ENCODE results near the gene MXD3. TPM values are rescaled to one million over a fixed set of nuclear protein-coding genes. Genes with fewer than 3 reads are reported as not detected.

Gene MXD3
- total RNA-seq, 4 donors from 2014 or later, result 0.90 to 7.8 (median 3.5) TPM

DNA sequence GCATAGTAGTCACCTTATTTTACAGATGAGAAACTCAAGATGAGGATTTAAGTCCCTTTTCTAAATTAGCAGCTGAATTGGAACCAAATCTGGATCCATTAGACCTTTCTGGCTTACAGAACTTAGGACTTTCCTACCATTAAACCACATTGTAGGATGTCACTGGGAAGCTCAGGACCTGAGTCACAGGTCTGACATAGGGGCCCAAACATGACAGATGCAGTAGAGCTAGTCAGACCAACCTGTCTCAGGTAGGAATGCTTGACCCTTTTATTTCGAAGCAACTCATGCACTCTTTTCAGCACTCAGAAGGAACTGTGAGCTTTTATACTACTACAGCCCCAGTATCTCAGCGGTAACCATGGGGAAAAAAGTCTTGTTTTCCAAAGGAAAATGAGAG is 10.7 kb downstream of the MXD3 start:
- Histone ChIP-seq H3K36me3 (peaks cover 0 to 12% of the 10 kb centered on the region in 2 donors), H3K4me3 (no peak overlapping the region), H3K27ac (peak overlapping the region; percentile 83 to 95 (median 92)), H3K27me3 (no peaks in the 10 kb centered on the region), H3K9me3 (no peaks in the 10 kb centered on the region), H3K4me1 (peaks cover 41 to 42% of the 10 kb centered on the region in 2 donors)
- intact Hi-C loops (cut with DNase I; ENCODE audit: low total_unique reads), result loop anchor here (5.0 kb wide), 1 partner anchor 169 kb away; the partner anchor contains the start of gene NSD1
- ATAC-seq (no peak), DNase-seq (no peak)
- in situ Hi-C loops (cut with MboI; ENCODE audit: low sequenced_read_pairs in 4 of 4), result loop anchor here in 1 of 4 donors (10.0 kb wide), 1 partner anchor 176 kb away; no protein-coding TSS in a partner anchor
- TF ChIP-seq, protein P1, sequence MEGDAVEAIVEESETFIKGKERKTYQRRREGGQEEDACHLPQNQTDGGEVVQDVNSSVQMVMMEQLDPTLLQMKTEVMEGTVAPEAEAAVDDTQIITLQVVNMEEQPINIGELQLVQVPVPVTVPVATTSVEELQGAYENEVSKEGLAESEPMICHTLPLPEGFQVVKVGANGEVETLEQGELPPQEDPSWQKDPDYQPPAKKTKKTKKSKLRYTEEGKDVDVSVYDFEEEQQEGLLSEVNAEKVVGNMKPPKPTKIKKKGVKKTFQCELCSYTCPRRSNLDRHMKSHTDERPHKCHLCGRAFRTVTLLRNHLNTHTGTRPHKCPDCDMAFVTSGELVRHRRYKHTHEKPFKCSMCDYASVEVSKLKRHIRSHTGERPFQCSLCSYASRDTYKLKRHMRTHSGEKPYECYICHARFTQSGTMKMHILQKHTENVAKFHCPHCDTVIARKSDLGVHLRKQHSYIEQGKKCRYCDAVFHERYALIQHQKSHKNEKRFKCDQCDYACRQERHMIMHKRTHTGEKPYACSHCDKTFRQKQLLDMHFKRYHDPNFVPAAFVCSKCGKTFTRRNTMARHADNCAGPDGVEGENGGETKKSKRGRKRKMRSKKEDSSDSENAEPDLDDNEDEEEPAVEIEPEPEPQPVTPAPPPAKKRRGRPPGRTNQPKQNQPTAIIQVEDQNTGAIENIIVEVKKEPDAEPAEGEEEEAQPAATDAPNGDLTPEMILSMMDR (IDR thresholded peaks at IDR 0.05 in 4 of 5, conservative IDR thresholded peaks at IDR 0.05 in 1 of 5), result no peak
- no peak for TF ChIP-seq POLR2A (IDR thresholded peaks at IDR 0.05)

DNA sequence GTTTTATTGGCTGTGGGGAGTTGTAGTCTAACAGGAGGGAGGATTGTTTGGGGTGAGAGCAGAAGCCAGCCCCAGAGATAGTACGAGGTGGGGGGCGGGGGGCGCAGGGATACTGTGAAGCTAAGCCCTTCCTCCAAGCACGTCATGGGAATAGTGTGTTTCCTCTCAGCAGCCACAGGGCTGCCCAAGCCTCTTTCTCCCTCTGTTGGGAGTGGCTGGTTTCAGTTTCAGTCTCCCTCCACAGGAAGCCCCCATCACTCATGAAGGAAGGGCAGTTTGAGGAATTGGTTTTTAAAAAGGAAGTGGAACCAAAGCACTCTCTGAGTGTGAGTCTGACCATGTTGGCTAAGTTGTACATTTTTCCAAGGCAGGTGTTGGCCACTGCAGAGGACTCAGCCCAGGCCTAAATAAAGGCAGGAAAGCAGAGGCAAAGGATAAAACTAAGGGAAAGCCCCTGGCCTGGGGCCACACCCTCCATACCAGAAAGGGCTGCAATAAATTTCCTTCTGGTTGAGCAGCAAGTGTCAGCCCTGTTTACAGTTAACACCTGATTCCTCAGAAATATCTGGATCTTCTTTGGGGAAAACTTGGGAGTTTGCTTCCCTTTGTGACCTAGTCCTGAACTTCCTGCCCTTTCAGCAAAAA is 11.3 kb downstream of the MXD3 start:
- Histone ChIP-seq H3K4me1 (peaks cover 38 to 41% of the 10 kb centered on the region in 2 donors), H3K9me3 (no peaks in the 10 kb centered on the region), H3K4me3 (no peak overlapping the region), H3K27ac (peak overlapping the region; percentile 83 to 95 (median 92)), H3K36me3 (peaks cover 0 to 10% of the 10 kb centered on the region in 2 donors), H3K27me3 (no peaks in the 10 kb centered on the region)
- ATAC-seq (no peak), DNase-seq (no peak)
- in situ Hi-C loops (cut with MboI; ENCODE audit: low sequenced_read_pairs in 4 of 4), result loop anchor here in 1 of 4 donors (10.0 kb wide), 1 partner anchor 176 kb away; no protein-coding TSS in a partner anchor
- TF ChIP-seq, protein P1 (IDR thresholded peaks at IDR 0.05 in 4 of 5, conservative IDR thresholded peaks at IDR 0.05 in 1 of 5), result peak in 1 of 5 experiments; percentile 22
- no peak for TF ChIP-seq POLR2A (IDR thresholded peaks at IDR 0.05)
- intact Hi-C loops (cut with DNase I; ENCODE audit: low total_unique reads), result loop anchor here (5.0 kb wide), 1 partner anchor 168 kb away; the partner anchor contains the start of gene NSD1

DNA sequence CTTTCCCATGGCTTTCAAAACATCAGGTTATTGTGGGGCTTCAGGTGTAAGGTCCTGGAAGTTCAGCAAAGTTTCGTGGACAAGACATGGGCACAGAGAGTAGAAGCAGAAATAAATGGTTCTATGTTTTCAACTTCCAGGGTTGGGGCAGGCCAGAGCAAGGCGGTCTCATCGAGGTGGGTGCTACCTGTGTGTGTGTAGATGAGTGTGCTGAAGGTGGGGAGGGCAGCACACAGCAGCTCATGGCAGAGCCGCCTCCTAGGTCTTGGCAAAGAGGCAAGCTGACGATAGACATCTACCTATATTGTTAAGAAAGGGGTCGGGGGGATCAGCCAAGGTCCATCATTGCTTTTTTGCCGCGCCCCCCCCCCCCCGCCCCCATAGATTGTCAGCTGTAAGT is 12.0 kb downstream of the MXD3 start:
- no peak for ATAC-seq
- H3K27ac ChIP-seq, result peak overlapping the region; percentile 83 to 95 (median 92)
- TF ChIP-seq, protein P1 (IDR thresholded peaks at IDR 0.05 in 4 of 5, conservative IDR thresholded peaks at IDR 0.05 in 1 of 5), result no peak
- no peak for TF ChIP-seq POLR2A (IDR thresholded peaks at IDR 0.05)
- H3K4me3 ChIP-seq, result no peak overlapping the region
- in situ Hi-C loops (cut with MboI; ENCODE audit: low sequenced_read_pairs in 4 of 4), result loop anchor here in 1 of 4 donors (10.0 kb wide), 1 partner anchor 175 kb away; no protein-coding TSS in a partner anchor
- H3K27me3 ChIP-seq, result no peaks in the 10 kb centered on the region
- H3K9me3 ChIP-seq, result no peaks in the 10 kb centered on the region
- peaks cover 31 to 38% of the 10 kb centered on the region in 2 donors for H3K4me1 ChIP-seq
- no peak for DNase-seq
- H3K36me3 ChIP-seq, result peaks cover 3 to 14% of the 10 kb centered on the region in 2 donors
- intact Hi-C loops (cut with DNase I; ENCODE audit: low total_unique reads), result loop anchor here (5.0 kb wide), 1 partner anchor 167 kb away; the partner anchor contains the start of gene NSD1

DNA sequence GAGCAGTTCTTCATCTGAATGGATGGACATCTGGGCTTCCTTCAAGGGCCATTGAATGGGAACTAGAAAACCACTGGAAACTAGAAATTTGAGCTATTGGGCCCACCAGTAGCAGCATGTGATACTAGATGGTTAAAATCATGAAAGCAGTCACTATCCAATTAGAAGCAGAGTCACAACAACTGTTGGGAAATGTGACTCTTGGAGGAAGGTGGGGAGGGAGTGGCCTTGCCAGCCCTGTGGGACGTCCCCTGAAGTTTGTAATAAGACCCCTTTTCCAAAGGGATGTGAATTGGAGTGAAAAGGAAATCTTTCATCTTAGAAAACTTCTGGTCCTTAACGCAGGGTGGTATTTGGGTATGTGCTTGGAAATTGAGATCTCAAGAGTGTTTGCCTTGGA is 13.8 kb downstream of the MXD3 start:
- Histone ChIP-seq H3K27me3 (no peaks in the 10 kb centered on the region), H3K4me3 (no peak overlapping the region), H3K4me1 (peaks cover 24 to 32% of the 10 kb centered on the region in 2 donors), H3K36me3 (peaks cover 5 to 31% of the 10 kb centered on the region in 2 donors), H3K9me3 (no peaks in the 10 kb centered on the region), H3K27ac (peak overlapping the region in 1 of 4 donors; percentile 92)
- no peak for DNase-seq
- intact Hi-C loops (cut with DNase I; ENCODE audit: low total_unique reads) (no loop called here), in situ Hi-C loops (cut with MboI; ENCODE audit: low sequenced_read_pairs in 4 of 4) (no loop called here)
- TF ChIP-seq POLR2A (IDR thresholded peaks at IDR 0.05), result no peak
- TF ChIP-seq, protein P1 (IDR thresholded peaks at IDR 0.05 in 4 of 5, conservative IDR thresholded peaks at IDR 0.05 in 1 of 5), result no peak
- no peak for ATAC-seq

Data from gastrocnemius medialis (tissue), 4 donors.